HEK293 (cell line): ENCODE measurements around the gene TUBB4A.

Experiments used
- EGR2 ChIP-seq: fragments of 450-650 bp; formaldehyde crosslinking; IDR thresholded peaks from 2 replicates; pipeline ENCODE4 v1.5.1; 2016; ENCODE audit warnings: low read depth, missing biosample characterization, missing genetic modification characterization
- FEZF1 ChIP-seq: fragments of 450-650 bp; formaldehyde crosslinking; IDR thresholded peaks from 2 replicates; pipeline ENCODE4 v1.5.1; 2016; ENCODE audit warnings: missing biosample characterization, missing genetic modification characterization
- PRDM1 ChIP-seq: fragments of 450-650 bp; formaldehyde crosslinking; IDR thresholded peaks from 2 replicates; pipeline ENCODE4; 2016; ENCODE audit warnings: missing biosample characterization, missing genetic modification characterization
- SP7 ChIP-seq: fragments of 450-650 bp; formaldehyde crosslinking; IDR thresholded peaks from 2 replicates; pipeline ENCODE4 v1.5.1; 2016; ENCODE audit warnings: missing biosample characterization, missing genetic modification characterization
- ZBTB7A ChIP-seq: fragments of 450-650 bp; formaldehyde crosslinking; IDR thresholded peaks from 2 replicates; pipeline ENCODE4 v1.5.1; 2016; ENCODE audit warnings: low read depth, missing biosample characterization, missing genetic modification characterization
- ZFP3 ChIP-seq: fragments of 450-650 bp; formaldehyde crosslinking; IDR thresholded peaks from 2 replicates; pipeline ENCODE4 v1.5.1; 2016; ENCODE audit warnings: low read depth, missing biosample characterization, missing genetic modification characterization
- ZNF10 ChIP-seq: fragments of 450-650 bp; formaldehyde crosslinking; IDR thresholded peaks from 2 replicates; pipeline ENCODE4 v1.5.1; 2017; ENCODE audit warnings: missing biosample characterization, missing genetic modification characterization
- ZNF146 ChIP-seq: fragments of 450-650 bp; formaldehyde crosslinking; IDR thresholded peaks from 2 replicates; pipeline ENCODE4 v1.5.1; 2016; ENCODE audit warnings: missing biosample characterization, missing genetic modification characterization
- ZNF174 ChIP-seq: fragments of 450-650 bp; formaldehyde crosslinking; IDR thresholded peaks from 2 replicates; pipeline ENCODE4 v1.5.0; 2017; ENCODE audit warnings: missing biosample characterization, mild to moderate bottlenecking, missing genetic modification characterization
- ZNF19 ChIP-seq: fragments of 450-650 bp; formaldehyde crosslinking; IDR thresholded peaks from 2 replicates; pipeline ENCODE4; 2016; ENCODE audit warnings: missing biosample characterization, missing genetic modification characterization, low read depth
- ZNF391 ChIP-seq: fragments of 450-650 bp; formaldehyde crosslinking; IDR thresholded peaks from 2 replicates; pipeline ENCODE4 v1.5.1; 2016; ENCODE audit warnings: low read depth, missing biosample characterization, missing genetic modification characterization, borderline replicate concordance
- ZNF394 ChIP-seq: fragments of 450-650 bp; formaldehyde crosslinking; IDR thresholded peaks from 2 replicates; pipeline ENCODE4 v1.5.1; 2016; ENCODE audit warnings: missing biosample characterization, missing genetic modification characterization, mild to moderate bottlenecking, moderate library complexity, borderline replicate concordance
- ZNF423 ChIP-seq: fragments of 450-650 bp; formaldehyde crosslinking; IDR thresholded peaks from 2 replicates; pipeline ENCODE4 v1.5.1; 2016; ENCODE audit warnings: missing biosample characterization, missing genetic modification characterization
- ZNF488 ChIP-seq: fragments of 450-650 bp; formaldehyde crosslinking; IDR thresholded peaks from 2 replicates; pipeline ENCODE4 v1.5.1; 2016; ENCODE audit warnings: missing biosample characterization, missing genetic modification characterization
- ZNF521 ChIP-seq: fragments of 450-650 bp; formaldehyde crosslinking; IDR thresholded peaks from 2 replicates; pipeline ENCODE4 v1.5.1; 2017; ENCODE audit warnings: missing biosample characterization, mild to moderate bottlenecking, missing genetic modification characterization
- ZNF530 ChIP-seq: fragments of 450-650 bp; formaldehyde crosslinking; IDR thresholded peaks from 2 replicates; pipeline ENCODE4 v1.5.1; 2016; ENCODE audit warnings: low read depth, missing biosample characterization, missing genetic modification characterization
- ZNF548 ChIP-seq: fragments of 450-650 bp; formaldehyde crosslinking; IDR thresholded peaks from 2 replicates; pipeline ENCODE4 v1.5.1; 2016; ENCODE audit warnings: missing biosample characterization, missing genetic modification characterization
- ZNF549 ChIP-seq: fragments of 450-650 bp; IDR thresholded peaks from 2 replicates; pipeline ENCODE4 v1.5.1; 2018; ENCODE audit warnings: missing biosample characterization, missing genetic modification characterization, mild to moderate bottlenecking, inconsistent platforms, moderate library complexity
- ZNF558 ChIP-seq: fragments of 450-650 bp; formaldehyde crosslinking; IDR thresholded peaks from 2 replicates; pipeline ENCODE4 v1.5.1; 2016; ENCODE audit warnings: missing biosample characterization, missing genetic modification characterization
- ZNF596 ChIP-seq: fragments of 450-650 bp; IDR thresholded peaks from 2 replicates; pipeline ENCODE4 v1.5.0; 2018; ENCODE audit warnings: missing biosample characterization, mild to moderate bottlenecking, missing genetic modification characterization, moderate library complexity
- ZNF600 ChIP-seq: fragments of 450-650 bp; formaldehyde crosslinking; IDR thresholded peaks from 2 replicates; pipeline ENCODE4 v1.5.1; 2016; ENCODE audit warnings: missing biosample characterization, missing genetic modification characterization
- ZNF610 ChIP-seq: fragments of 450-650 bp; formaldehyde crosslinking; IDR thresholded peaks from 2 replicates; pipeline ENCODE4 v1.5.1; 2016; ENCODE audit warnings: missing biosample characterization, missing genetic modification characterization, borderline replicate concordance
- ZNF658 ChIP-seq: fragments of 450-650 bp; formaldehyde crosslinking; IDR thresholded peaks from 2 replicates; pipeline ENCODE4; 2016; ENCODE audit warnings: missing biosample characterization, missing genetic modification characterization
- ZNF664 ChIP-seq: fragments of 450-650 bp; formaldehyde crosslinking; IDR thresholded peaks from 2 replicates; pipeline ENCODE4 v1.5.1; 2016; ENCODE audit warnings: missing biosample characterization, missing genetic modification characterization
- ZNF677 ChIP-seq: fragments of 450-650 bp; IDR thresholded peaks from 2 replicates; pipeline ENCODE4 v1.5.0; 2018; ENCODE audit warnings: missing biosample characterization, mild to moderate bottlenecking, missing genetic modification characterization, moderate library complexity
- ZNF776 ChIP-seq: fragments of 450-650 bp; formaldehyde crosslinking; IDR thresholded peaks from 2 replicates; pipeline ENCODE4 v1.5.0; 2017; ENCODE audit warnings: missing biosample characterization, missing genetic modification characterization, borderline replicate concordance
- ZNF830 ChIP-seq: fragments of 450-650 bp; IDR thresholded peaks from 2 replicates; pipeline ENCODE4 v1.5.0; 2018; ENCODE audit warnings: missing biosample characterization, missing genetic modification characterization, low read depth, mild to moderate bottlenecking, moderate library complexity
- ZSCAN18 ChIP-seq: fragments of 450-650 bp; formaldehyde crosslinking; IDR thresholded peaks from 2 replicates; pipeline ENCODE4 v1.5.1; 2016; ENCODE audit warnings: missing biosample characterization, missing genetic modification characterization
- TF ChIP-seq, protein P1 (sequence below): fragments of 450-650 bp; formaldehyde crosslinking; IDR thresholded peaks from 2 replicates; pipeline ENCODE4 v1.5.1; 2016; ENCODE audit warnings: missing biosample characterization, missing genetic modification characterization
- TF ChIP-seq, protein P2 (sequence below): fragments of 450-650 bp; formaldehyde crosslinking; IDR thresholded peaks from 2 replicates; pipeline ENCODE4 v1.5.1; 2017; ENCODE audit warnings: missing biosample characterization, missing genetic modification characterization
- TF ChIP-seq, protein P3 (sequence below): fragments of 450-650 bp; formaldehyde crosslinking; IDR thresholded peaks from 2 replicates; pipeline ENCODE4 v1.5.1; 2016; ENCODE audit warnings: missing biosample characterization, missing genetic modification characterization

Gene TUBB4A

GRCh38 chr19:6516659-6517291 lies 14.7 kb upstream of the TUBB4A start (continued):
- TF ChIP-seq ZNF558 (no peak; the same call in 1 of the 2 replicates), ZNF10 (no peak), ZNF776 (no peak), ZNF549 (tag by site-specific recombination) (no peak), FEZF1 (tag by site-specific recombination) (no peak), ZNF394 (tag by site-specific recombination) (no peak), SP7 (tag by site-specific recombination) (peak; percentile 66; the same call in 1 of the 2 replicates), ZNF19 (no peak), ZNF391 (tag by site-specific recombination) (peak; percentile 82; the same call in 1 of the 2 replicates), ZNF830 (tag by site-specific recombination) (no peak), ZNF530 (tag by site-specific recombination) (no peak), ZBTB7A (peak; percentile 74), ZNF610 (tag by site-specific recombination) (0 out of 2 replicates have a peak, but pooled peaks have one; percentile 35), ZFP3 (tag by site-specific recombination) (no peak), ZNF521 (tag by site-specific recombination) (no peak), ZNF488 (tag by site-specific recombination) (no peak), ZNF677 (tag by site-specific recombination) (no peak), ZNF146 (tag by site-specific recombination) (no peak), ZNF174 (tag by site-specific recombination) (no peak), EGR2 (tag by site-specific recombination) (no peak), ZNF658 (no peak), ZNF548 (tag by site-specific recombination) (no peak), ZNF596 (tag by site-specific recombination) (no peak), ZNF423 (tag by site-specific recombination) (no peak), ZSCAN18 (tag by site-specific recombination) (peak; percentile 7; the same call in 1 of the 2 replicates), ZNF600 (tag by site-specific recombination) (peak; percentile 75), PRDM1 (no peak), ZNF664 (tag by site-specific recombination) (no peak)
- TF ChIP-seq, protein P1, sequence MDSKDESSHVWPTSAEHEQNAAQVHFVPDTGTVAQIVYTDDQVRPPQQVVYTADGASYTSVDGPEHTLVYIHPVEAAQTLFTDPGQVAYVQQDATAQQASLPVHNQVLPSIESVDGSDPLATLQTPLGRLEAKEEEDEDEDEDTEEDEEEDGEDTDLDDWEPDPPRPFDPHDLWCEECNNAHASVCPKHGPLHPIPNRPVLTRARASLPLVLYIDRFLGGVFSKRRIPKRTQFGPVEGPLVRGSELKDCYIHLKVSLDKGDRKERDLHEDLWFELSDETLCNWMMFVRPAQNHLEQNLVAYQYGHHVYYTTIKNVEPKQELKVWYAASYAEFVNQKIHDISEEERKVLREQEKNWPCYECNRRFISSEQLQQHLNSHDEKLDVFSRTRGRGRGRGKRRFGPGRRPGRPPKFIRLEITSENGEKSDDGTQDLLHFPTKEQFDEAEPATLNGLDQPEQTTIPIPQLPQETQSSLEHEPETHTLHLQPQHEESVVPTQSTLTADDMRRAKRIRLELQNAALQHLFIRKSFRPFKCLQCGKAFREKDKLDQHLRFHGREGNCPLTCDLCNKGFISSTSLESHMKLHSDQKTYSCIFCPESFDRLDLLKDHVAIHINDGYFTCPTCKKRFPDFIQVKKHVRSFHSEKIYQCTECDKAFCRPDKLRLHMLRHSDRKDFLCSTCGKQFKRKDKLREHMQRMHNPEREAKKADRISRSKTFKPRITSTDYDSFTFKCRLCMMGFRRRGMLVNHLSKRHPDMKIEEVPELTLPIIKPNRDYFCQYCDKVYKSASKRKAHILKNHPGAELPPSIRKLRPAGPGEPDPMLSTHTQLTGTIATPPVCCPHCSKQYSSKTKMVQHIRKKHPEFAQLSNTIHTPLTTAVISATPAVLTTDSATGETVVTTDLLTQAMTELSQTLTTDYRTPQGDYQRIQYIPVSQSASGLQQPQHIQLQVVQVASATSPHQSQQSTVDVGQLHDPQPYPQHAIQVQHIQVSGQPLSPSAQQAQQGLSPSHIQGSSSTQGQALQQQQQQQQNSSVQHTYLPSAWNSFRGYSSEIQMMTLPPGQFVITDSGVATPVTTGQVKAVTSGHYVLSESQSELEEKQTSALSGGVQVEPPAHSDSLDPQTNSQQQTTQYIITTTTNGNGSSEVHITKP (tag by site-specific recombination): peak; percentile 12; the same call in 1 of the 2 replicates
- TF ChIP-seq, protein P2, sequence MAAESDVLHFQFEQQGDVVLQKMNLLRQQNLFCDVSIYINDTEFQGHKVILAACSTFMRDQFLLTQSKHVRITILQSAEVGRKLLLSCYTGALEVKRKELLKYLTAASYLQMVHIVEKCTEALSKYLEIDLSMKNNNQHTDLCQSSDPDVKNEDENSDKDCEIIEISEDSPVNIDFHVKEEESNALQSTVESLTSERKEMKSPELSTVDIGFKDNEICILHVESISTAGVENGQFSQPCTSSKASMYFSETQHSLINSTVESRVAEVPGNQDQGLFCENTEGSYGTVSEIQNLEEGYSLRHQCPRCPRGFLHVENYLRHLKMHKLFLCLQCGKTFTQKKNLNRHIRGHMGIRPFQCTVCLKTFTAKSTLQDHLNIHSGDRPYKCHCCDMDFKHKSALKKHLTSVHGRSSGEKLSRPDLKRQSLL: peak; percentile 95
- TF ChIP-seq, protein P3, sequence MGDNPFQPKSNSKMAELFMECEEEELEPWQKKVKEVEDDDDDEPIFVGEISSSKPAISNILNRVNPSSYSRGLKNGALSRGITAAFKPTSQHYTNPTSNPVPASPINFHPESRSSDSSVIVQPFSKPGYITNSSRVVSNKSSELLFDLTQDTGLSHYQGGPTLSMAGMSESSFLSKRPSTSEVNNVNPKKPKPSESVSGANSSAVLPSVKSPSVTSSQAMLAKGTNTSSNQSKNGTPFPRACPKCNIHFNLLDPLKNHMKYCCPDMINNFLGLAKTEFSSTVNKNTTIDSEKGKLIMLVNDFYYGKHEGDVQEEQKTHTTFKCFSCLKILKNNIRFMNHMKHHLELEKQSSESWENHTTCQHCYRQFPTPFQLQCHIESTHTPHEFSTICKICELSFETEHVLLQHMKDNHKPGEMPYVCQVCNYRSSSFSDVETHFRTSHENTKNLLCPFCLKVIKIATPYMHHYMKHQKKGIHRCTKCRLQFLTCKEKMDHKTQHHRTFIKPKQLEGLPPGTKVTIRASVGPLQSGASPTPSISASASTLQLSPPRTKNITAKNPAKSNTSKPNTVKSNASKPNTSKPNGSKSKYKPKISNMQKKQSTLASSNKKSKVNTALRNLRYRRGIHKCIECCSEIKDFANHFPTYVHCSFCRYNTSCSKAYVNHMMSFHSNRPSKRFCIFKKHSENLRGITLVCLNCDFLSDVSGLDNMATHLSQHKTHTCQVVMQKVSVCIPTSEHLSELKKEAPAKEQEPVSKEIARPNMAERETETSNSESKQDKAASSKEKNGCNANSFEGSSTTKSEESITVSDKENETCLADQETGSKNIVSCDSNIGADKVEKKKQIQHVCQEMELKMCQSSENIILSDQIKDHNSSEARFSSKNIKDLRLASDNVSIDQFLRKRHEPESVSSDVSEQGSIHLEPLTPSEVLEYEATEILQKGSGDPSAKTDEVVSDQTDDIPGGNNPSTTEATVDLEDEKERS (tag by site-specific recombination): no peak
